EH (cell line): ENCODE data around the gene C8A.

Experiments used
- DNase-seq: peaks from one replicate; pipeline ENCODE4 v3.0.0-alpha.2; 2015; ENCODE audit warnings: low read depth

C8A gene

DNA sequence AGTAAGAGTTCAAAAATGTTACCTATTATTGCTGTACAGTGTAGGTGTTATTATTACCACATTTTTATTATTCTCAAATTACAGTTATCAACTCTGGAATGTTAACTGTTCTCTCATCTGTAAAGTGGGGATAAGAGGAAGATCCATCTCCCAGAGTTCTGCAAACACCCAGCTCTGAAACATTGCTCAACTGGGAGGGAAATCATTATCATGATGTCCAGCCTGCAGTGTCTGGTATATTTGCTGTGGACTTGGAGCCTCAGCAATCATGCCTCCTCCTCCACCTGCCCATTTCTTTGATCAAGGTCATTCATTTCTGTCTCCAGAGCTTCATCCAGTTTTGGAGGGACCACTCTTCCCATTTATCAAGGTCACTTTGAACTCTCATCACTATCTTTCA lies 39.4 kb downstream of the C8A start:
- no peak for DNase-seq

DNA sequence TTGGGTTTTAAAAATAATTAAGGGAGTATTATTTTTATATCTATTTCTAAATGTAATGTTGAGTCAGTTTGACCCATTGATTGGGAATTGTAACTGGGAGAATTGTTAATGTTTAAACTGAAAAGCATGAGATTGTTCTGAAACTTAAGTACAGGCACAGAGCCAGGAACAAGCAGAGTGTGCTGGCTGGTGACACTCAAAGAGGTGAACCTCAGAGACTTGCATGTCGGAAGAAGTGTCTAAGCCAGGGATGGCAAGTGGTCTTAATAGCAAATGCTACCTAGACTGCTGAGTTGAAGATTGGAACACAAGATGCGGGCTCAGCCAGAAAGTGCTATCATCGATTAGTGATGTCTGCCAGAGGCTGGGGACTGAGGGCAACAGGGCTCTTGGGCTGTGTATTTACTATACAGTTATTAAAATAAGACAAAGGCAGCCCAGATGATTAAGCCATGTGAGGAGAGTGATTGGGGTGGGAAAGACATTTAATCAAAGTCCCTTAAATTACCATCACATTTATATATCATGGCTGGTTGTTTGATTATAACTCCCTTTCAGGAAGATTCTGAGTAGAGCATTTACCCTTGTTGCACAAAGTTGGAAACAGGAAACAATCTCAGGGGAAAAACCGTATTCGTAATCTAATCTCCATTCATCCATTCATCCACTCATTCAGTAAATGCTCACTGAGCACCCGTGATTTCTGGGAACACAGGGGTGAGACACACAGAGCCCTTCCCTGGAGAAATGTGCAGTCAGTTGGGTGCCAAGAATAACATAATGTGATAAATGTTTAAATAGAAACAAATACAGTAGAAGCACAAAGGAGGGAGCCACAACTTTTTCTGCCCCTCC lies 42.8 kb downstream of the C8A start:
- peak; percentile 41 for DNase-seq

DNA sequence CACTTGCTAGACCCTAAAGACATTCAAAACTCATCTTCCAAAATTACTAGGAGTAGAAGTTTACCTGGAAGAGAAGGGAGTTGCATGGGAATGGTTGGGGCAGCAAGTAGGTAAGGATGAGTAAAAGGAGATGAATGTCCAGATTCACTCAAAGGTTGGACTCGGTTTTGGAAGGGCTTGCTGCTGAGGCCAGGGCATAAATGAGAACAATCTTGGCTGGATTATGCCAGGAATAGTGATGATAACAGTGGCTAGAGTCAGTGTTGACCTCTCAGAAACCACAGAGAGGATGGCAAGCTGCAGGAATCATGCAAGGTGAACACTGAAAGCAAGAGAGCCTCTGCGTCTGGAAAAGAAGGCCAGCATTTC lies 43.4 kb downstream of the C8A start:
- DNase-seq: no peak

DNA sequence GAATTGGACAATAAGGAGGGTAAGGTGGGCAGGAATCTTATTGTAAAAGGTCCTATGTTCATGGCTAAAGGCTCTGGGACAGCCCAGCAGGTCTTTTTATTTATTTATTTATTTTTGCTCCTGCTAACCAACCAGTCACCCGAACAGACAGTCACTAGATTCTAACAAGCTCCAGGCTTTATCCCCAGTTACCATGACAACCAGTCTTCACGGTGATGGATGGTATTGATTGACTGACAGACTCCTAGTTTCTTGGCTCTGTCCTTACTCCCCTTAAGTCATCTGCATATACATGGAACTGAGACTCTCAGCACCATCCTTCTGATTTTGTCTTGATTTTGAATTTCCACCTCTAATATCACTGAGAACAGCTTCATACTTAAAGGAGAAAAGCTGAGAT lies 44.3 kb downstream of the C8A start:
- DNase-seq: no peak

DNA sequence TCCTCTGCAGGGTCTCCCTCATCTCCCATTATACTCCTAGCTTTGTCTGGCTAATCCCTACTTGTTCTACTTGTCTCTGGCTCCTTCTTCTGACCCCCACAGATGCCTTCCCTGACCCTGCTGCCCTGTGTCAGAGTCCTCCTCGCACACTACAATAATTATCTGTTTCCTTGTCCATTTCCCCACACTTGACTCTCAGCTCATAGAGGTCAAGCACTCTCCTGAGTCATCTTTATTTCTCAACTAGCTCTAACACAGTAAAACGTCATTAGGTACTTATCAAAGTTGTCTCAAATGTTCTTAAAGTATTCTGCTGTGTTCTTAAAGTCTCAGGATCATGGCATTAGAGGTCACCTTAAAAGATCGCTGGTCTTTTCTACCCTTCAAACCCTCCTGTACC lies 47.1 kb downstream of the C8A start:
- DNase-seq: peak; percentile 73

DNA sequence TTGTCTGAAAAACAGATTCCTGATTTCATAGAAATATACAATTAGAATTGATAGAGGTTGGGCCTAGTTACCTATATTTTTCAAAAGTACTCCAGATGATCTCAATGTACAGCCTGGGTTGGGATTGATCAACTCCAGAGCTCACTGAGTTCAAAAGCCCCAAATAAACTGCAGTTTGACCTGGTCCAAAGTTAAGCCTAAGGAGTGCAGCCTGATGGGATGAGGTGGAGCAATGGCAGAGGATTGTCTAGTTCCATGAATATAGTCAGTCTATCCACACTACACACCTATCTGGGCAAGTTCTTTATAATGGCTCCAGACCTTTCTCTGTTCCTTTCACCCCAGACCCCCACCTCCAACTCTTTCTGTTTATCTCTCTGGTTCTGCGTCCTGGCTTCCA lies 49.2 kb downstream of the C8A start:
- no peak for DNase-seq

DNA sequence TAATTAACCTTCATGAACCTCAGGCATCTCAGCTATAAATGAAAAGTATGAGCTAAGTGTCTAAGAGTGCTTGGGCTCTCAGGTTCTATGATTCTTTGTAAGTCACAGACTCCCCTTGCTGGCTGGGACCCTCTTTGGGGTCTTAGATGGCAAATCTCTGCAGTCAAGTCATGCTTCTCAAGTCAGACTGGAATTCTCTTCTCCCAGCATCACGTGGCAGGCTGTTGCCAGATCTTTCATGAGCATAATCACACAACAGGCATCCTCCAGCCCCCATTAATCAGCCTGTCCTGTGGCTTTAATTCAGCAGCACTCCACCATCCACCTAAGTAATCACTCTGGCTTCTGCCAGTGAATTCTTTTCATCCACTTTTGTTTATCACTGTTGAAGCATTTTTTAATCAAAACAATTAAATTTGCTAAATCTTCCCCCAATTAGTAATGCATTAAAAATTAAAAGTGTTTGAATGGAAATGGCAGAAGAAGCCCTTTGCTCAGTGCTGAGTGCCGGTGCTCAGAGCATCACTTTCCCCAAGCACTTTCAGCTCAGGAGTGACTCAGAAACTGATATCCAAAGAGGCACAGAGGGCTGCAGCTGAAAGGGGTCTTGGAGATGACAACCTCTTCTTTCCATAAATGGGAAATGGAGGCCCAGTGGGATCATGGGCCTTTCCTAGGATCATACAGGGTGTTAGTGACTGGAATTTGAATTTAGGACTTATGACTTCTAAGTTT lies 50.2 kb downstream of the C8A start:
- peak; percentile 66 for DNase-seq

DNA sequence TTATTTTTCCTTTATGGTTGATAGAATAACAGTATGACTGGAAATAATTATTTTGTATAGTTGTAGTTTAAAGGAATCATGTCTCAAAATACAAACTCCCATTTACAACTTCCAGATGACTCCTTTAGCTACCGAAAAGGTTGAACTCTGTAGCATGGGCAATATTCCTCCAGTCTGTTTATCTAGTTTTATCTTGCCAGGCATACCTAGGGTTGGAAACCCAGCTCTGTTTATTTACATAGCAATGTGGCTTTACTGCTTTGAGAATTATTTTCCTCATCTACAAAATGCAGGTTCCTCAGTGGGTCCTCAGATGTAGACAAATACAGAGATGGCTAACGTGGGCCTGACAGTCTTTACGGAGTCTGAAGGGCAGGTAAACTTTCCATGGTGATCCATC lies 51.1 kb downstream of the C8A start:
- DNase-seq: no peak

DNA sequence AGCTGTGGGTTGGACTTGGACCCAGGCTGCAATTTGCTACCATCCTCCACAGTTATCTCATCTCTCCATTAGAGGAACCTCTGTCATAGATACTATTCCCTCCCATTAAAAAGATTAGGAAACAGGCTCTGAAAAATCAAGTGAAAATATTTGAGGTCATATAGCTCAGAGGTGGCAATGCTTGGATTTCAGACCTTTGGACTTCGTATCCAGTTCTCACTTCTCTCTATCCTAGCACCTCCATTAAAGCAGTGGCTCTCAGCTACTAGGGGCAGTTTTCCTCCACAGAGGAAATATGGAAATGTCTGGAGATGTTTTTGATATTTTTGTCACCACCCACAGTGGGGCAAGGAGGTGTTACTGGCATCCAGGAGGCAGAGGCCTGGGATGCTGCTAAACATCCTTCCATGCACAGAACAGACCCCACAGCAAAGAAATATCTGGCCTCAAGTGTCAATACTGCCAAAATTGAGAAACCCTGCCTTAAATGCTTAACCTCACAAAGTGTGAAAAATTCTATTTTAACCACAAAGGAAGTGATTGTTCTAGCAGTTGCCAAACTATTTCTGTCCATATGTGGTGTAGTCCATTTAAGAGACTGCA lies 54.1 kb downstream of the C8A start:
- peak; percentile 72 for DNase-seq

DNA sequence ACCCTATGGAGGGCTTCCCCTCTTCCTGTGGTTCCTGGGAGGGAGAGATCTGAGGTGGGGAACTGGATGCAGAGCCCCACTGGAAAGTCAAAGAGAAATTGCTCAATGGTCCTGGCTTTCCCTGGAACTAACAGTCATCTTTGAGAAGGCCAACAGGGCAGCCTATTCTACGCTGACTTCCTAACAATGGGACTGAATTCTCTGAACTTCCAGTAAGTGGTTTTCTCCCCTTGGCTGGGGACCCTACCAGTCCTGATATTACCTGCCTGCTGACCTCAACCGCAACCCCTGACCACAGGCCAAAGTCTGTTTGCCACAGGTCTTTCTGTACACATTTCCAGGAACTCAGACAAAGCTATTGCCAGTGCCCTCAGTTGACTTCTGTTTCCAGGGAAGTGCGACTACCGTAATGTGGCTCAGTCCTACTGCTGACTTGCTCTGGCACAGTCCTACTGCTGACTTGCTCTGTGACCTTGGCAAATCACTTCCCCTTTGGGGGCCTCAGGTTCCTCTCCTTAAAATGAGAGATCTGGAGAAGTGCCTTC lies 55.9 kb downstream of the C8A start:
- no peak for DNase-seq

DNA sequence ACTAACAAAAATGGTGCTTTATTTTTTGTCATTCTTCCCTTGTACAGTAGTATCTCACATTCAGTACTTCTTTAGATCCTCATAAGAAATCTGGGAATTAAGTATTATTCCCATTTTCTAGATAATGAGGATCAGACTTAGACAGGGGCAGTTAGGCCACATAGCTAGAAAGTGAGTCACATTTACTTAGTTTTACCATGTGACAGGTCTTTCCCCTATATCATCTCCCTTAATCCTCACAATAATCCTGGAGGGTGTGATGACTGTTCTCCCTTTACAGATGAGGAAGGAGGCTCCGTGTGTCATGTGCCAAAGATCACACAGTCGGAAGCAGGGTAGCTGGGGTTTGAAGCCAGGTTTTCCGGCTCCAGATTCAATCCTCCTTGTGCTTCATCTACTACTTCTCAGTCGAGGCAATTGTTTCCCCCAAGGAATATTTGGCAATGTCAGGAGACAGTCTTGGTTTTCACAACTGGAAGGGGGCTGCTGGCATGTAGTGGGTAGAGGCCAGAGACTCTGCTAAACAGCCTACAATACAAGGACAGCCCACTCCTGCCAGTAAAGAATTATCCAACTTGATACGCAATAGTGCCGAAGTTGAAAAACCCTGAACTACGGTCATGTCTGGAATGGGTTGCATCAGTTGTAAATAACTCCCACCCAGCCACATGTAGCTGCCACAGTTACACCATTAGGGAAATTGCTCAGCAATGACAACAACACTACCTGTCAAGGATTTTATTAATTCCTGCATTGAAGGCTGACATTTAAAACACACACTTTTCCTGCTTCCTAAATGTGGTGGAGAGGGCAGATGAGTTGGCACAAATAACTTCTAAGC lies 56.7 kb downstream of the C8A start:
- peak; percentile 80 for DNase-seq

DNA sequence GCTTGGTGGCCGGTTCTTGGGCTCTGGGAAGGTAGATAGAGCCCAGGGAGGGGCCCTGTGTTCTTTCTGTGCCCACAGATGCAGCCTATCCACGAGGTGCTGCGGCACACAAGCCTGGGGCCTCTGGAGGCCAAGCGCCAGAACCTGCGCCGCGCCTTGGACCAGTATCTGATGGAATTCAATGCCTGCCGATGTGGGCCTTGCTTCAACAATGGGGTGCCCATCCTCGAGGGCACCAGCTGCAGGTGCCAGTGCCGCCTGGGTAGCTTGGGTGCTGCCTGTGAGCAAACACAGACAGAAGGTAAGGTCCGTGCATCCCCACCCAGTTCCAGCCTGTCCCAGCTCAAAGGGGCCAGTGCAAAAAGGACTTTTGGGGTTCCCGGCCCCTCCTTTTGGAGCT lies 57.7 kb downstream of the C8A start:
- no peak for DNase-seq

DNA sequence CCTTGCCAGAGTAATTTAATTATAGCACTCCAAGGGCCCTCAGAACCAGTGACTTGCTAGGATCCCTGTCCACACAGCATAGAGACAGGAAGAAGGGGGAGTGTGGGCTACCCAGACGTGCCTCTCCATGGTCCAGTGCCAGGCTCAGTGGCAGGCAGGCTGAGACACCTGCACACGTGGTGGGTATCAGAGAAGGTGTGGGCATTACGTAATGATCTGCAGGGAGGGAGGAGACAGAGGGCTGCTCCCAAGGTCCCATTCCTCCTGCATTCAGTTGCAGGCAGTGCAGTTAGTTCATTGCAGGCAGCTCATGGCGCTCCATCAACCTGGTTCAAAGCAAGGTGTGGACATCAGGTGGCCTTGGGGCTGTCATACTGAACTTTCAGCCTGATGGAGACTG lies 61.4 kb downstream of the C8A start:
- DNase-seq: no peak

DNA sequence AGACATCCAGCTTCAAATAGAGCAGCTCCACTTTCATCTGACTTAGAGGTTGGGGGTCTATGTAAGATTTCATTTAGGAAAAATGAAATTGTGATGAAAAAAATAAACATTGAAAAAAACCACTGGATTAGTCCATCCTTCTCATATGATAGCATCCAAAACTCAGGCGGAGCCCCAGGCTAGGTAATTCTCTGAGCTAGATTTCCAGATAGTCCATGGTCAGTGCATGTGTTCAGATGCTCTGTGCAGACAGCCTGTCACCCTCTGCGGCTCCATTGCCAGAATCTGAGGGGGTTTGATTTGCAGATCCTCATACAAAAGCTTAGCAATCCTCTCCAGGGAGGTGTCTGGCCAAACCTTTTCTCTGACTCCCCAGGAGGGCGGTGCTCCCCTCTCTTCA lies 62.0 kb downstream of the C8A start:
- DNase-seq: no peak

DNA sequence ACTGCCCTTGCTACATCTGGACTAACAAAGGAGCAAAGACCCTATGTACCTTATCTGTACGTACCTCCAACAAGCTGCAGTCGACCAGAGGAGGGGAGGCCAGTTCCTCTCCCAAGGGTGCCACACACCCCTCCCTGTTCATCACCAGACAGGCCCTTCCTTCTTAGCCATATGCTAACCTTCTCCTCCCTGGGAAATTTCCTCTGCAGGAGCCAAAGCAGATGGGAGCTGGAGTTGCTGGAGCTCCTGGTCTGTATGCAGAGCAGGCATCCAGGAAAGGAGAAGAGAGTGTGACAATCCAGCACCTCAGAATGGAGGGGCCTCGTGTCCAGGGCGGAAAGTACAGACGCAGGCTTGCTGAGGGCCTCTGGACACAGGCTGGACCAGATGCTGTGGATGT lies 62.8 kb downstream of the C8A start:
- no peak for DNase-seq

DNA sequence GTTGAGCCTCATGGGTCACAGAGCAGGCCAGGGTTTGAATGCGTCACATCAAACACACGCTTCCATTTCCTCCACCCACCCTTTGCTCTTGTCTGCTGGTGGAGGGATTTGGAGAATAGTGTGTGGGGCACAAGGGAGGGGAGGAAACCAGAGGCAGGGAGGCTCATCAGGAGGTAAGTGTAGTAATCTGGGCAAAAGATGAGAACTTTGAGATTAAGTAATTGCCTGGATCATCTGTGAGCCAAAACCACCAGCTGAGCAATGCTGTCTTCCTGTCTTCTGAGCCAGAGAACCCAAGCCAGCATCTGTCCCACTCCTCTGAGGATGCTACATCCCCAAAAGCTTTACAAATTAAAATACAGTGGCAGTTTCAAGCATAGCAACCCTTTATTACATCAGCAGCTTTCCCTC lies 66.0 kb downstream of the C8A start:
- DNase-seq: peak; percentile 45

DNA sequence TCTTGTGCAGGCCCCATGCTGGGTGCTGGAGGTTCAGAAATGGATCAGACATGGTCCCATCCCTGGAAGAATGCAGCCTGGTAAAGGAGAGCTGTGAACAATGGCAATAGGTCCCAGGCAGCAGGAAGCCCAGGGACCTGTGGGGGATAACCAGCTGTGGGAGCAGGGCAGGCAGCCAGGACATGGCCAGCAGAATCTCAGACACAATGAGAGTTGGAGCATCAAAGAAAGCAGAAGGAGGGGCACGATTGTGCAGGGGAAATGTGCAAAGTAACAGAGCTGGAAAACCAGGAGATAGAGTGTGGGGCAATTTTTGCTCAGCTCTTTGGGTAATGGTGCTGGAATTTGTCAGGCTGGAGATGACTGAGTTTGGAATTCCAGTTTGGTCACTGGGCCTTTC lies 66.9 kb downstream of the C8A start:
- peak; percentile 37 for DNase-seq

DNA sequence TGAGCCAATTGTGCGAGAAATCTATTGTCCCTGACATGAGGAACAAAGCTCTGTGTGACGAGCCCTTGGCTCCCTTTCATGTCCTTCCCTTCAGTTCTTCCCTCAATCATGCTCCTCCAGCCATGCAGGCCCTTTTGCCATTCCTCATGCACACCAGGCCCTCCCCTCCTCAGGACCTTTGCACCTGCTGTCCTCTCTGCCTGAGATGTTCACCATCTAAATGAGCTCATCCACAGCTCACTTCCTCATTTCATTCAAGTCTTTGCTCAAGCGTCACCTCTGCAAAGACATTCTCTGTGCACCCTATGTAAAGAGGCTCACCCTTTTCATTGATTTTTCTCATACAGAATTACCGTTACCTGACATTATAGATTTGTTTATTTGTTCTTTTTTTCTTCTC lies 67.5 kb downstream of the C8A start:
- DNase-seq: no peak

DNA sequence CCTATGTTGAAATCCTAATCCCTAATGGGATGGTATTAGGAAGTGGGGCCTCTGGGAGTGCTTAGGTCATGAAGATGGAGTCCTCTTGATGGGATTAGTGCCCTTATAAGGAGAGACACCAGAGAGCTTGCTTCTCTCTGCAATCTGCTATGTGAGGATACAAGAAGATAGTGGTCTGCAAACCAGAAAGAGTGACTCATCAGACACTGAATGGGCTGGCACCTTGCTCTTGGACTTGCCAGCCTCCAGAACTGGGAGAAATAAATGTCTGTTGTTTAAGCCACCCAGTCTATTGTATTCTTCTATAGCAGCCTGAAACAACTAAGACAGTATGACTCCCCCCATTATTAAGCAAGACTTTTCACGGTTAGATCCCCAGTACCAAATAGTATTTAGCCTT lies 67.9 kb downstream of the C8A start:
- peak; percentile 21 for DNase-seq

DNA sequence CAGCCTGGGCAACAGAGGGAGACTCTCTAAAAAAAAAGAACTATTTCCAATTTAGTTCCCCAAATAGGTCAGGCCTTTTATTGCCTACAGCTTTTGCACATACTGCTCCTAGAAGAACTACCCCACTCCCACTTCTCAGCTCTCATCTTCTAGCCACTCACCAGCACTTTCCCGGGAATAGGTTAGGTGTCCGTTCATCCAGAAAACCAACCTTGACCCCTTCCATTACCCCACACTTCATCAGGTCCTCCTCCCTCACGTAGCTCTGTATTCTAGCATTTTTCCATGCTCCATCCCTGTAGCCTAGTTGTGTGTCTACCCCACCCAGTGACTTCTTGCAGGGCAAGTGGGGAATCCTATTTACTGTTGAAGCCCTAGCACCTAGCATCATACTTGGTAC lies 68.6 kb downstream of the C8A start:
- DNase-seq: no peak

DNA sequence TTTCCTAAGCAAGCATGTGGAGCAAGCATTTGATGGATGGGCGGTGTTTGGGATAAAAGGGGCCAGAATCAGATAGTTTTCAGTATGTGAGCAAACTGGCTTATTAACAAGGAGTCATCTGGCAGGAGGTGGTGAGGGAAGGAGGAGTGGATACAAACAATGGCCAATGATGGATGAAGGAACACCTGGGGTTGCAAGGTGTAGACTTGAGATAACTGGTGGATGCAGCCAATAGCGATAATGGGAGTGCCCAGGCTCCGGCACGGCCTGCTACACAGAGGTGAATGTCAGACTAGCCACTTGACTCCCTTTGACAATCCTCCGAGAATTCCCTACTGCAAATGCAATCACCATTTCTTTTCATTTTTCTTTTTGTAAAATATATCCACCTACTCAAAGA lies 69.5 kb downstream of the C8A start:
- DNase-seq: no peak

DNA sequence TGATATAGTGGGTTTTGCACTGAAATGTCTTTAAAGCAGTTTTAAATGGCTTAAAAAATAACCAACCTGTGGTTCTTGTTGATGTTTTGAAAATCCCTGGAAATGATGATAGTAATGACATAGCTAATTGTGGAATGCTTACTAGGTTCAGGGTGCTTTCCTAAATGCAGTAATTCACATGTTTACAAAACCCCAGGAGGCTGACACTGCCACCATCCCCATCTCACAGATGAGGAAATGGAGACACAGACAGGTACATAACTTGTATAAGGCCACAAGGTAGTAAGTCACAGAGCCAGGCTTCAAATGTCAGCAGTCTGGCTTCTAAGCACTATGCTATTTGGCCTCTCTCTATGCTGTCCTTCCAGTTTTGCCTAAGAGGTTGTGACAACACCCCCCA lies 70.6 kb downstream of the C8A start:
- DNase-seq: no peak
